ENCODE measurements around the gene HSPBAP1.
"Not testable (repeated sequence)": the region's sequence is repeated elsewhere in the genome, so short reads cannot be mapped to it uniquely, and the experiment has no call there.

HSPBAP1 gene

DNA sequence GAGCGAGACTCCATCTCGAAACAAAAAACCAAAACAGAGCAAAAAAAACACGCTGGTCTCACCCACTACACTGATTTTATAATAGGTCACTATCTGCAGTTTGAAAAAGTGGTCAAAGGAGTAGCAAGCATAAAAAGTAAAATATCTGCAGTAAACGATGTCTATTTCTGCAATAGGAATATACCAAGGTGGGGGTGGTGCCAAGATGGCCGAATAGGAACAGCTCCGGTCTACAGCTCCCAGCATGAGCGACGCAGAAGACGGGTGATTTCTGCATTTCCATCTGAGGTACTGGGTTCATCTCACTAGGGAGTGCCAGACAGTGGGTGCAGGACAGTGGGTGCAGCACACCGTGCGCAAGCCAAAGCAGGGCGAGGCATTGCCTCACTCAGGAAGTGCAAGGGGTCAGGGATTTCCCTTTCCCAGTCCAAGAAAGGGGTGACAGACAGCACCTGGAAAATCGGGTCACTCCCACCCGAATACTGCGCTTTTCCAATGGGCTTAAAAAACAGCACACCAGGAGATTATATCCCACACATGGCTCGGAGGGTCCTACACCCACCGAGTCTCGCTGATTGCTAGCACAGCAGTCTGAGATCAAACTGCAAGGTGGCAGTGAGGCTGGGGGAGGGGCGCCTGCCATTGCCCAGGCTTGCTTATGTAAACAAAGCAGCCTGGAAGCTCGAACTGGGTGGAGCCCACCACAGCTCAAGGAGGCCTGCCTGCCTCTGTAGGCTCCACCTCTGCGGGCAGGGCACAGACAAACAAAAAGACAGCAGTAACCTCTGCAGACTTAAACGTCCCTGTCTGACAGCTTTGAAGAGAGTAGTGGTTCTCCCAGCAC is 60.7 kb downstream of the HSPBAP1 start:
- not testable (repeated sequence) for DNase-seq (ENCODE audit: low read depth in 2 of 2)

- DNase-seq (ENCODE audit: low read depth in 2 of 2), result no peak
Measured at GRCh38 chr3:122730240-122730639, 63.4 kb downstream of the HSPBAP1 start.

DNA sequence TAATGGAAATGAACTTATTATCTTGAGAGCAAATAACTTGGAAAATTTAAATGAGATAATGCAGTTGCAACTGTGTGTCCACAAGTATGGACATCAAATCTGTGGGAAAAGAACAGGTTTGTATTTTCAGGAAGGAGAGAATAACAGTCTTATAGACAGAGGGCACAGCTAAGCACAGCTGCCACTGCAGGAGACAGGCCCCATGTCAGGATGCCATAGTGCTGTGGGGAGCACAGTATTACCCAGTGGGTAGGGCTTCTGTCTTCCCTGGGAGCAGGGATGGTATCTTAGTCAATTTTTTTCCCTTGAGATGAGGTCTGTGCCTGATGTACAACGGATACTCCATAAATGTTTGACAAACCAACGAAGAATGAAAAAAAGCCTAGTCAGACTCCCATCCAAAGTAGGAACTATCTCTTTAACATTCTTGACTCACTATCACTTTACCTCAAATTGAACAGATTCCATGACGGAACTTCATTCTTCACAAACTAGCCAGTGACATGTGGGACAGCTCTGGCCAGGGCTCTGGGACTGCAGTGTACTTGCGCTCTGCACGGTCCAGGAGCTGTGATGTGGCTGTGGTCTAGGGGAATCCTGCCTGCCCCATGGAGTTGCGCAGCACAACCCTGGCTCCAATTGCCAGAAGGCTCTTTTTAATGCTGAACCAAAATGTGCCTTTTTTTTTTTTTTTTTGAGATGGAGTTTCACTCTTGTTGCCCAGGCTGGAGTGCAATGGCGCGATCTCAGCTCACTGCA is 64.7 kb downstream of the HSPBAP1 start:
- no peak for DNase-seq (ENCODE audit: low read depth in 2 of 2)

DNA sequence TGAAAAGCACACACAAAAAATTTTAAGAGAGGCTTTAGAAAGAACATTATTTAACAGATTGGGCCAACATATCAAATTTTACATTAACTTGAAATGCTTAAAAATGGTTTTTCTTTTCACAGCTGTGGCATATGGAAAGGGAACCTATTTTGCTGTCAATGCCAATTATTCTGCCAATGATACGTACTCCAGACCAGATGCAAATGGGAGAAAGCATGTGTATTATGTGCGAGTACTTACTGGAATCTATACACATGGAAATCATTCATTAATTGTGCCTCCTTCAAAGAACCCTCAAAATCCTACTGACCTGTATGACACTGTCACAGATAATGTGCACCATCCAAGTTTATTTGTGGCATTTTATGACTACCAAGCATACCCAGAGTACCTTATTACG is 65.4 kb downstream of the HSPBAP1 start:
- DNase-seq (ENCODE audit: low read depth in 2 of 2), result no peak

DNA sequence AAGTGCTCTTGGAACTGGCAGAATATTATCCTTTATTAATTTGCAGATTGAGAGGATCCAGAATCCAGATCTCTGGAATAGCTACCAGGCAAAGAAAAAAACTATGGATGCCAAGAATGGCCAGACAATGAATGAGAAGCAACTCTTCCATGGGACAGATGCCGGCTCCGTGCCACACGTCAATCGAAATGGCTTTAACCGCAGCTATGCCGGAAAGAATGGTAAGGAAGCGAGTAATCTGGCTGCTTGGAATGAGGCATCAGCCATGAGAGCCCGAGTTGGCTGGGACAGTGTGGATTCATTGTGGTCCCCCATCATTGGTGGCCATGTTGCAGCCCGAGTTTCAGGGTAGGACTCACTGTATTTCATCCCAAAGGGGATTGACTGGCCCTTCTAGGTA is 65.9 kb downstream of the HSPBAP1 start:
- no peak for DNase-seq (ENCODE audit: low read depth in 2 of 2)

DNA sequence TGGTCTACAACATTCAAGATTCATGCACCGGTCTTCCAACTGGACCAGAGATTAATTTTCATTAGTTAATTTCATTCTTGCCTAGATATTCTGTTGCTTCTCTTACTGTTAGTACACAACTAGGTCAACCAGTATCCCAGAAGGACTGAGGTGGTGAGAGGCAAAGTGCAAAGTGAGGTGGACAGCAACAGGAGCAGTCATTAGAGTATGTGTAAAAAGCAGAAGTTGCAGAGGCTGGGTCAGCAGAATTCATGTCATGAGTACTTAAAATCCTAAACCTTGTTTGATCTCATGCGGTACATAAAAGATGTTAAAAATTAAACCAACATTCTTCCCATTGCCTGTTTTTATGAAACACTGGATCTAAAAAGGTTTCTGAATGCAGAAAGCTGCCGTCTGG is 66.3 kb downstream of the HSPBAP1 start:
- no peak for DNase-seq (ENCODE audit: low read depth in 2 of 2)

DNA sequence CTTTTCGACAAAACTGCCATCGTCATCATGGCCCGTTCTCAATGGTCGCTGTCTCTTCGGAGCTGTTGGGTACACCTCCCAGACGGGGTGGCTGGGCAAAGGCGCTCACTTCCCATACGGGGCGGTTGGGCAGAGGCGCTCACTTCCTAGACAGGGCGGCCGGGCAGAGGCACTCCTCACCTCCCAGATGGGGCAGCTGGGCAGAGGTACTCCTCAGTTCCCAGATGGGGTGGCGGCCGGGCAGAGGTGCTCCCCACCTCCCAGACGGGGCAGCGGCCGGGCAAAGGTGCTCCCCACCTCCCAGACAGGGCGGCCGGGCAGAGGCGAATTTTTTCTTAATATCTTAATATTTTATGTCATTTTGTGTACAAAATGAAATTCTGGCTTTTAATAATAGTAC is 68.5 kb downstream of the HSPBAP1 start:
- no peak for DNase-seq (ENCODE audit: low read depth in 2 of 2)

GRCh38 chr3:122719273-122719921 is 74.2 kb downstream of the HSPBAP1 start:
- DNase-seq (ENCODE audit: low read depth in 2 of 2), result no peak

GRCh38 chr3:122716667-122717066 is 77.0 kb downstream of the HSPBAP1 start:
- DNase-seq (ENCODE audit: low read depth in 2 of 2), result no peak

- DNase-seq (ENCODE audit: low read depth in 2 of 2), result no peak
Measured at GRCh38 chr3:122714273-122714672, 79.4 kb downstream of the HSPBAP1 start.

DNA sequence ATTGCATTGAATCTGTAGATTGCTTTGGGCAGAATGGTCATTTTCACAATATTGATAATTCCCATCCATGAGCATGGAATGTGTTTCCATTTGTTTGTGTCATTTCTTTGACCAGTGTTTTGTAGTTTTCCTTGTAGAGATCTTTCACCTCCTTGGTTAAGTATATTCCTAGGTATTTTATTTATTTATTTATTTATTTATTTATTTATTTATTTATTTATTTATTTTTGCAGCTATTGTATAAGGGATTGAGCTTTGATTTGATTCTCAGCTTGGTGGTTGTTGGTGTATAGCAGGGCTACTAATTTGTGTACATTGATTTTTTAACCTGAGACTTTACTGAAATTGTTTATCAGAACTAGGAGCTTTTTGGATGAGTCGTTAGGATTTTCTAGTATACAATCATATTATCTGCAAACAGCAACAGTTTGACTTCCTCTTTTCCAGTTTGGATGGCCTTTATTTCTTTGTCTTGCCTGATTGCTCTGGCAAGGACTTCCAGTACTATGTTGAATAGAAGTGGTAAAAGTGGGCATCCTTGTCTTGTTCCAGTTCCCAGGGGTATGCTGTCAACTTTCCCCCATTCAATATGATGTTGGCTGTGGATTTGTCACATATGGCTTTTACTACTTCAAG is 82.9 kb downstream of the HSPBAP1 start:
- DNase-seq (ENCODE audit: low read depth in 2 of 2), result not testable (repeated sequence)

DNA sequence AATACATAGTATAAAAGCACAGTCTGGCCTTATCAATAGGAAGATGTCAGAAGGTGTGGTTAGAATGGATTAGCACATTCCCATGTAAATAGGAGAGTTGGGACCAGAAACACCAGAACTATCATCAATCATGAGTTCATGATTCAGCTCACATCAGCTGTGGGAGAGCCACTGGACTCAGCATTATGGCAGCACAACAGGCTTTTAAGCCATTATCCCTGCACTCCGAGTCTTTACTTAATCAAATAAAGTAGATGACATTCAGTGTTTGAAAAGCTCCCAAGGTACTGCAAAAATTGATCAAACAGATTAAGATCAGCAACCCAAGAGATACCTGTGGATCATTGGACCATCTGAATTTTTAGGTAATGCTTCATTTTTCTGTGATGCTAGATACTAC is 88.3 kb downstream of the HSPBAP1 start:
- DNase-seq (ENCODE audit: low read depth in 2 of 2), result no peak

DNA sequence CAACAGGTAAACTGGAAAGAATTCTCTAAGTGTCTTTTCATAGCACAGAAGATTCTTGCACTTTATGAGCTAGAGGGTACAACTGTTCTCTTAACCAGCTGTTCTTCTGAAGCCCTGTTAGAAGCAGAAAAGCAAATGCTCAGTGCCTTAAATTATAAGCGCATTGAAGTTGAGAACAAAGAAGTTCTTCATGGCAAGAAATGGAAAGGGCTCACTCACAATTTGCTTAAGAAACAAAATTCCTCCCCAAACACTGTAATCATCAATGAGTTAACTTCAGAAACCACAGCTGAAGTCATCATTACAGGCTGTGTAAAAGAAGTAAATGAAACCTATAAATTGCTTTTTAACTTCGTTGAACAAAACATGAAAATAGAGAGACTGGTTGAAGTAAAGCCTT is 93.4 kb downstream of the HSPBAP1 start:
- no peak for DNase-seq (ENCODE audit: low read depth in 2 of 2)

GRCh38 chr3:122697952-122698620 is 95.5 kb downstream of the HSPBAP1 start:
- no peak for DNase-seq (ENCODE audit: low read depth in 2 of 2)

GRCh38 chr3:122695927-122696561 is 97.6 kb downstream of the HSPBAP1 start:
- no peak for DNase-seq (ENCODE audit: low read depth in 2 of 2)

GRCh38 chr3:122694966-122695365 is 98.7 kb downstream of the HSPBAP1 start:
- no peak for DNase-seq (ENCODE audit: low read depth in 2 of 2)

GRCh38 chr3:122692674-122693073 is 101.0 kb downstream of the HSPBAP1 start:
- no peak for DNase-seq (ENCODE audit: low read depth in 2 of 2)

DNA sequence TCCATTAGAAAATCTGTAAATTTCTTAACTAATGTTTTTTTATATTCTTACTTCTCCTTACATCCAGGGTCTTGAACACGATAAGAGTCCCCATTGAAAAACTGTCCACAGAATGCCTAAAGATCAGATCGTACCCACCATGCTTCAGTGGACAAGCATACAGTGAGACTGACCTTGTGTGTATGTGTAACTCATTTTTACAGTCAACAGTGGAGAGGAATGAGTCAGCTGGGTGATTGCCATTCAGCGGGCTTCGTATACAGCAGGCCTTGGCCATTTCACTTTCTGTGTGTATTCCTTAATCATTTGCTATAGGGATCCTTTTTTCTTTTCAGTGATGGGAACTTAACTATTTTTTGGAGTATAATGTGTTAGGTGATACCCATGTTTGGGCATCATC is 102.4 kb downstream of the HSPBAP1 start:
- DNase-seq (ENCODE audit: low read depth in 2 of 2), result no peak

DNA sequence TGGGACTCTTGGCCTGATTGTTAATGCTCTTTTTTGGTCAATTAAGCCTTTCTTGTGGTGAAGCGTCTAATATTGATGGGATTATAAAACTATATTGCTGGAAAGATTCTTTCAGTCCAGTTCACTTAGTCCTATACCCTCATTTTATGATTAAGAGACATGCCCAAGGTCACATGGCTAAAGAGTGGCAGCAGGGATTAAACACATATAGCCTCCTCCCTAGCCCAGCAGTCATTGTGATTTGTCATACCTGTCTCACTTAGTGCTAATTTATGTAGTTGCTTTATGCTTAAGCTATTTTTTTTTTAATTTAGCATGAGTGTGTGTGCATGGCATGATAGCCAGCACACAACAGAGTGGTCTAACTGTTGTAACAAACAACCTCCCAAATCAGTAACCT is 103.5 kb downstream of the HSPBAP1 start:
- no peak for DNase-seq (ENCODE audit: low read depth in 2 of 2)
